PC-9 (cell line): ENCODE results near the gene COPG1. TPM values are rescaled to one million over a fixed set of nuclear protein-coding genes. Genes with fewer than 3 reads are reported as not detected.

Source experiments
- BruUV-seq: library from RNA; stranded (reverse); fragments of 400-500 nt; replicated peaks from 2 replicates; lab custom pipeline; 2021; lab: Mats Ljungman, UMichigan
- CTCF ChIA-PET: fragments of 300-600 bp; sonication (Branson Sonifier 250); formaldehyde crosslinking; loops from one replicate; lab custom pipeline; 2022; ENCODE audit warnings: antibody characterized with exemption; lab: Charles Lee
- POLR2A ChIA-PET: fragments of 300-600 bp; sonication (Branson Sonifier 250); formaldehyde crosslinking; loops from one replicate; lab custom pipeline; 2022; ENCODE audit warnings: antibody characterized with exemption; ENCODE audit not compliant: unreplicated experiment; lab: Charles Lee
- DNase-seq, 2 experiments: peaks; one replicate each; pipeline versions ENCODE4 v3.0.0 to v3.0.0-alpha.2; 2015 to 2022; ENCODE audit warnings: mixed read lengths in 1 of 2
- H2AFZ ChIP-seq: fragments of 200-600 bp; sonication (generic); 2 replicates; pipeline ENCODE4 v1.8.1; 2017; ENCODE audit warnings: antibody characterized with exemption
- H3F3A ChIP-seq: fragments of 200-600 bp; sonication (generic); 2 replicates; pipeline ENCODE4 v1.8.1; 2017; ENCODE audit warnings: antibody characterized with exemption, mild to moderate bottlenecking, low read depth; ENCODE audit not compliant: insufficient read depth
- H3K27ac ChIP-seq: fragments of 200-600 bp; sonication (generic); 2 replicates; pipeline ENCODE4 v1.6.1; 2016; ENCODE audit warnings: mixed run types
- H3K27me3 ChIP-seq: fragments of 200-600 bp; sonication (generic); 2 replicates; pipeline ENCODE4 v1.6.1; 2016; ENCODE audit warnings: low read depth, mixed run types; ENCODE audit not compliant: insufficient read depth
- H3K36me3 ChIP-seq: fragments of 200-600 bp; sonication (generic); 2 replicates; pipeline ENCODE4 v1.6.1; 2016; ENCODE audit warnings: low read depth, mixed run types
- H3K4me1 ChIP-seq: fragments of 200-600 bp; sonication (generic); replicated peaks from 2 replicates; pipeline ENCODE4 v1.6.1; 2016; ENCODE audit warnings: mixed run types; ENCODE audit not compliant: insufficient read depth
- H3K4me2 ChIP-seq: fragments of 200-600 bp; sonication (generic); 2 replicates; pipeline ENCODE4 v1.6.1; 2017; ENCODE audit warnings: mixed run types
- H3K4me3 ChIP-seq: fragments of 200-600 bp; sonication (generic); 2 replicates; pipeline ENCODE4 v1.6.1; 2016; ENCODE audit warnings: mixed run types
- H3K79me2 ChIP-seq: fragments of 200-600 bp; sonication (generic); 2 replicates; pipeline ENCODE4 v1.6.1; 2017; ENCODE audit warnings: low read depth, mixed run types
- H3K9me2 ChIP-seq: fragments of 200-600 bp; sonication (generic); 2 replicates; pipeline ENCODE4 v1.8.1; 2017; ENCODE audit warnings: mild to moderate bottlenecking; ENCODE audit not compliant: insufficient read depth
- H3K9me3 ChIP-seq: fragments of 200-600 bp; sonication (generic); 2 replicates; pipeline ENCODE4 v1.8.1; 2016; ENCODE audit warnings: low read depth; ENCODE audit not compliant: insufficient read depth
- H4K20me1 ChIP-seq: fragments of 200-600 bp; sonication (generic); 2 replicates; pipeline ENCODE4 v1.8.1; 2017; ENCODE audit not compliant: insufficient read depth
- CTCF ChIP-seq: fragments of 200-600 bp; sonication (generic); conservative IDR thresholded peaks from 2 replicates; pipeline ENCODE4 v1.6.1; 2017; ENCODE audit warnings: mixed run types, antibody characterized with exemption, mild to moderate bottlenecking, moderate library complexity
- EZH2 ChIP-seq: fragments of 200-600 bp; sonication (generic); IDR thresholded peaks from 2 replicates; pipeline ENCODE4 v1.8.0; 2017; ENCODE audit warnings: antibody characterized with exemption, low read depth
- intact Hi-C: fragments of 100-400 bp; cut with micrococcal nuclease; formaldehyde crosslinking; loops from one replicate; pipeline ENCODE4 v1.10.0; 2022; ENCODE audit not compliant: unreplicated experiment
- total RNA-seq: library from RNA; stranded (reverse); gene quantifications from 2 replicates; pipeline ENCODE4 v1.2.3, GENCODE V29; 2021

The COPG1 gene
- total RNA-seq, 1 experiment from 2014 or later: 212 TPM

DNA sequence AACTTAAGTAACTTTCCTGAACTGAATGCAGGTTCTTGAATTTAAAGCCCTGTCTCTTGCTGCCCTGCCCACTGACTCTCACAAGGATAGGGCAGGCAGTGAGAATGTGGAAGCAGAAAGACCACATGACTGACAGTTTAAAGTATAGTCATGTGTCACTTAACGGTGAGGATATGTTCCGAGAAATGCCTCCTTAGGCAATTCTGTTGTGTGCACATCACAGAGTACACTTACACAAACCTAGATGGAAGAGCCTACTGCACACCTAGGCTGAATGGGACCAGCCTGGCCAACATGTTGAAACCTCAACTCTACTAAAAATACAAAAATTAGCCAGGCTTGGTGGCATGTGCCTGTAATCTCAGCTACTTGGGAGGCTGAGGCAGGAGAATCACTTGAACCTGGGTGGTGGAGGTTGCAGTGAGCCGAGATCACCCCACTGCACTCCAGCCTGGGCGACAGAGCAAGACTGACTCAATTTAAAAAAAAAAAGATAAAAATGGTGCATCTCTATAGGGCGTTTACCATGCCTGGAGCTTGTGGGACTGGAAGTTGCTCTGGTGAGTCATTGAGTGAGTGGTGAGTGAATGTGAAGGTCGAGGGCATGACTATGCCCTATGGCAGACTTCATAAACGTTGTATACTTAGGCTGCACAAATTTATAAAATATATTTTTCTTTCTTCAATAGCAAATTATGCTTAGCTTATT is 18.9 kb upstream of the COPG1 start:
- ChIA-PET POLR2A (interaction anchor here (0.7 to 1.1 kb wide), 5 partner anchors 9 to 226 kb away, joined by 3 to 16 read pairs (median 4); no protein-coding TSS in a partner anchor), CTCF (interaction anchor here (0.6 to 1.2 kb wide), 5 partner anchors 15 to 69 kb away, joined by 4 to 9 read pairs (median 6); no protein-coding TSS in a partner anchor)
- no peaks in the 10 kb centered on the region for H4K20me1 ChIP-seq
- H3K4me3 ChIP-seq: no peak overlapping the region
- peak overlapping the region; percentile 53 for H3K4me2 ChIP-seq
- no peak for TF ChIP-seq CTCF
- no peak for TF ChIP-seq EZH2
- peaks cover 58% of the 10 kb centered on the region for H3F3A ChIP-seq
- H3K27ac ChIP-seq: peak overlapping the region; percentile 82
- no peaks in the 10 kb centered on the region for H3K36me3 ChIP-seq
- TSS peak; percentile 83 for BruUV-seq
- no peaks in the 10 kb centered on the region for H3K9me2 ChIP-seq
- no peaks in the 10 kb centered on the region for H3K9me3 ChIP-seq
- peak; percentile 60 to 91 for DNase-seq
- no peaks in the 10 kb centered on the region for H3K27me3 ChIP-seq
- peaks cover 57% of the 10 kb centered on the region for H3K4me1 ChIP-seq
- H3K79me2 ChIP-seq: no peaks in the 10 kb centered on the region
- intact Hi-C loops: loop anchor here (1.0 kb wide), 1 partner anchor 10 kb away; no protein-coding TSS in a partner anchor
- H2AFZ ChIP-seq: no peak overlapping the region

- peak overlapping the region; percentile 82 for H3K27ac ChIP-seq
- H2AFZ ChIP-seq: no peak overlapping the region
- intact Hi-C loops: no loop called here
- H3K27me3 ChIP-seq: no peaks in the 10 kb centered on the region
- peaks cover 47% of the 10 kb centered on the region for H3K4me1 ChIP-seq
- DNase-seq: peak in 1 of 2 experiments; percentile 72
- ChIA-PET POLR2A (interaction anchor here (0.7 kb wide), 2 partner anchors 8 to 227 kb away, joined by 3 to 4 read pairs; no protein-coding TSS in a partner anchor), CTCF (interaction anchor here (0.8 to 1.2 kb wide), 3 partner anchors 13 to 70 kb away, joined by 4 to 6 read pairs (median 5); no protein-coding TSS in a partner anchor)
- H3K4me3 ChIP-seq: no peak overlapping the region
- TF ChIP-seq CTCF: no peak
- no peak for TF ChIP-seq EZH2
- no peaks in the 10 kb centered on the region for H3K9me3 ChIP-seq
- no peaks in the 10 kb centered on the region for H3K79me2 ChIP-seq
- no peaks in the 10 kb centered on the region for H3K36me3 ChIP-seq
- no peaks in the 10 kb centered on the region for H3K9me2 ChIP-seq
- no peaks in the 10 kb centered on the region for H4K20me1 ChIP-seq
- peaks cover 50% of the 10 kb centered on the region for H3F3A ChIP-seq
- no TSS peak for BruUV-seq
- peak overlapping the region; percentile 53 for H3K4me2 ChIP-seq
Observed at GRCh38 chr3:129231331-129232119, 17.9 kb upstream of the COPG1 start.

- CTCF ChIA-PET: interaction anchor here (0.9 kb wide), 1 partner anchor 225 kb away, joined by 3 read pairs; no protein-coding TSS in a partner anchor
- TF ChIP-seq CTCF (no peak), EZH2 (no peak)
- no TSS peak for BruUV-seq
- H4K20me1 ChIP-seq: no peaks in the 10 kb centered on the region
- DNase-seq: no peak
- H3K27ac ChIP-seq: no peak overlapping the region
- no peaks in the 10 kb centered on the region for H3K9me3 ChIP-seq
- H3K27me3 ChIP-seq: no peaks in the 10 kb centered on the region
- H2AFZ ChIP-seq: no peak overlapping the region
- peaks cover 32% of the 10 kb centered on the region for H3F3A ChIP-seq
- POLR2A ChIA-PET: interaction anchor here (0.5 kb wide), 1 partner anchor 32 kb away, joined by 4 read pairs; no protein-coding TSS in a partner anchor
- H3K36me3 ChIP-seq: no peaks in the 10 kb centered on the region
- H3K9me2 ChIP-seq: no peaks in the 10 kb centered on the region
- no peak overlapping the region for H3K4me2 ChIP-seq
- H3K4me3 ChIP-seq: no peak overlapping the region
- intact Hi-C loops: no loop called here
- H3K4me1 ChIP-seq: peaks cover 41% of the 10 kb centered on the region
- H3K79me2 ChIP-seq: no peaks in the 10 kb centered on the region
Observed at GRCh38 chr3:129233538-129233937, 15.9 kb upstream of the COPG1 start.
